WI38 (cell line): Measurements from ENCODE around the gene GART.

Experiments used
- H3K4me3 ChIP-seq: 2 replicates; pipeline ENCODE4 v1.5.1; 2011; ENCODE audit warnings: low read depth, mild to moderate bottlenecking, control low read depth, low read length
- CTCF ChIP-seq: IDR thresholded peaks from 2 replicates; pipeline ENCODE4 v1.5.1; 2012; ENCODE audit warnings: low read depth, mild to moderate bottlenecking, control low read depth, low read length

The GART gene

DNA sequence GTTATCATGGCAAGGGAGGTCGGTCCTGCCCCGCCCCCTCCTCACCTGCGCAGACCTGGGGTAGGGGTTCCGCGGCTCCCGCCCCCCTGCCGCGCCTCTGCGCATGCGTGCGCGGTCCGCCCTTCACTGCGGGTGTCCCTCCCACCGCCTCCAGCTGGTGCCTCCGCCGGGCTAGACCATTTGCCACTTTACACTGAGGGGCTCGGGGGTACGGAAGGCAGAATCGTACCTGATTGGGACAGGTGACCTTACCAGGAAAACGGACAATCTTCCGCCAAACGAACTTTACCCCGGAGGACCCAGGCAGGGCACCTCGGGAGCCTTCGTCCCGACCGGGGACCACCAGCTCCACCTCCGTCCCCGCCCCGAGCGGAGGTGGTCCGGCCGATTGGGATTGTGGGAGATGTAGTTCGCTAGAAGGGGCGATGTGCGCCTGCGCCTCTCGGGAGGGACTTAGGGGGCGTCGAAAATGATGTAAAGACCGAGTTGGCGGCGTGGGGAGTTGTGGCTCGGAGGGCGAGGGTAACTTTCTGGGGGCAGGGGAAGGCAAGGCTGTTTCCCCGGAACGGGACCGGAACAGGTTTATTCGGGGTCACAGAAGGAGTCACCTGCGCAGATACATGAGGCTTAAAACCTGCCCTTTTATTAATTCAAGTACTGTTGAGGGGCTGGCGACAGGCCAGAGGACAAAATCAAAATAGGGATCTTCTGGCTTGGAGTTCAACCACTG, 50.4 kb downstream of the GART start, which contains the start of gene DNAJC28:
DNAJC28 (minus strand) TSS at position 344 of the 730 bp plus-strand sequence. CDS start 2,323 bp downstream, outside the sequence.
- H3K4me3 ChIP-seq, result peak within 1 kb of the TSS; percentile 81
- no peak for TF ChIP-seq CTCF

GRCh38 chr21:33490991-33491372, 50.9 kb downstream of the GART start:
- peak overlapping the region; percentile 81 for H3K4me3 ChIP-seq
- no peak for TF ChIP-seq CTCF

- no peak overlapping the region for H3K4me3 ChIP-seq
- TF ChIP-seq CTCF, result no peak
Observed at GRCh38 chr21:33488936-33489335, 53.0 kb downstream of the GART start.

DNA sequence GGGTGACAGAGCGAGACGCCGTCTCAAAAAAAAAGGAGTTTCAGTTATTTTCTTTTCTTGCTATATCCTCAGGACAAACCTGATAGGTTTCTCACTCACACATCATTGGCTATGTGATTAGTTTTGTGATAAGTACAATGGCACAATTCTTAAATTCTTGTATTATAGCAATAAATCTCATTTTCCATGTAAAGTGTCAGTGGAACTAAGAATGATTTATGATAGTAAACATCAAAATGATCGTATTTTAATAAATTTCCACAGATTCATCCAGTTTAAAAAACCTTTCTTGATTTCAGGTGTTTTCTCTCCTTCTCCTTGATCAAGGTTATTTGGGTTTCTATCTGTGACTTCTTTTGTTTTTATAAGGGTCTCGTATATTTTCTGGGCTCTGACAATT, 53.9 kb downstream of the GART start:
- H3K4me3 ChIP-seq, result no peak overlapping the region
- no peak for TF ChIP-seq CTCF

DNA sequence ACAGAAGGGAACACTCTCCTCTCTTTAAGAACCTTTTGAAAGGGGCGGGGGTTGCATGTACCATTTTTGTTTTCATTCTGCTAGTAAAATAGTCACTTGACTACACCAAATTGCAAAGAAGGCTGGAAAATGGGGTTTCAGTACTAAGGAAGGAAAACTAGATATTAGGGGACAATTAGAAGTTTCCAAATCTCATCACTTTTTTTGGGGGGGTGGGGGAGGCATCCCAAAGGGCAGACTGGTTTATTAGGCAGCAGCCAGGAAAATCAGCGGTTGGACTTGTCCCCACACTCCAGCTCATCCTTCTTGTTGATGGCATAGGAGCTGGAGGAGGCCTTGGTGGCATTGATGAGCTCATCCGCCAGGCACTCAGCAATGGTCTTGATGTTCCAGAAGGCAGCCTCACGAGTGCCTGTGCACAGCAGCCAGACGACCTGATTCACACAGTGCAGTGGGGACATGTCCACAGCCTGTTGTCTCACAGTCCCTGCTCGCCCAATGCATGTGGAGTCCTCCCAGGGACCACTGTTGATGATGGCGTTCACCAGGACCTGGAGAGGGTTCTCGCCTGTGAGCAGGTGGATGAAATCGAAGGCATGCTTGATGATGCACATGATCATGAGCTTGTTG, 60.5 kb downstream of the GART start:
- no peak for TF ChIP-seq CTCF
- no peak overlapping the region for H3K4me3 ChIP-seq

- TF ChIP-seq CTCF, result no peak
- peak overlapping the region; percentile 84 for H3K4me3 ChIP-seq
Observed at GRCh38 chr21:33480481-33481103, 61.3 kb downstream of the GART start.
